Ascending aorta (tissue), 2 donors: ENCODE data around the gene MNAT1. TPM values are rescaled to one million over a fixed set of nuclear protein-coding genes. Genes with fewer than 3 reads are reported as not detected.
A peak's percentile ranks its signal among the peaks of the same experiment; 100 is the strongest.

ENCODE experiments used
- DNase-seq, 2 donors: peaks; one replicate each; pipeline ENCODE4 v3.0.0-alpha.2; 2019; ENCODE audit warnings: low spot score in 2 of 2
- H3K27ac ChIP-seq, 2 donors: fragments of 200-600 bp; sonication (generic); one replicate each; pipeline ENCODE4 v1.5.1; 2016 to 2017; ENCODE audit warnings: mild to moderate bottlenecking in 1 of 2
- H3K27me3 ChIP-seq: fragments of 200-600 bp; sonication (generic); one replicate; pipeline ENCODE4 v1.5.1; 2017
- H3K36me3 ChIP-seq, 2 donors: fragments of 200-600 bp; sonication (generic); one replicate each; pipeline ENCODE4 v1.5.1; 2016
- H3K4me1 ChIP-seq, 2 donors: fragments of 200-600 bp; sonication (generic); one replicate each; pipeline ENCODE4 v1.5.1; 2016 to 2017; ENCODE audit warnings: mild to moderate bottlenecking in 1 of 2
- H3K4me3 ChIP-seq, 2 donors: fragments of 200-600 bp; sonication (generic); one replicate each; pipeline ENCODE4 v1.5.1; 2016 to 2017; ENCODE audit warnings: mild to moderate bottlenecking in 1 of 2
- H3K9me3 ChIP-seq, 2 donors: fragments of 200-600 bp; sonication (generic); one replicate each; pipeline ENCODE4 v1.5.1; 2016
- intact Hi-C: fragments of 100-400 bp; cut with DNase I; formaldehyde crosslinking; loops from one replicate; pipeline ENCODE4 v1.15.1; 2023
- total RNA-seq: library from RNA; depleted of rRNA; stranded (reverse); fragments of >200 nt; gene quantifications from one replicate; pipeline ENCODE4 v1.1.0, GENCODE V29; 2016
- TF ChIP-seq, protein P1 (sequence below), 3 experiments: fragments of 200-600 bp in 2 of 3; fragments of 450-650 bp in 1 of 3; sonication (generic) in 2 of 3; IDR thresholded peaks; one replicate each; pipeline ENCODE4 v1.5.1; 2016 to 2019; ENCODE audit warnings: antibody characterized with exemption in 3 of 3, mild to moderate bottlenecking in 1 of 3, moderate library complexity in 1 of 3

Gene MNAT1
- total RNA-seq, 1 donor from 2014 or later: 37.5 TPM

DNA sequence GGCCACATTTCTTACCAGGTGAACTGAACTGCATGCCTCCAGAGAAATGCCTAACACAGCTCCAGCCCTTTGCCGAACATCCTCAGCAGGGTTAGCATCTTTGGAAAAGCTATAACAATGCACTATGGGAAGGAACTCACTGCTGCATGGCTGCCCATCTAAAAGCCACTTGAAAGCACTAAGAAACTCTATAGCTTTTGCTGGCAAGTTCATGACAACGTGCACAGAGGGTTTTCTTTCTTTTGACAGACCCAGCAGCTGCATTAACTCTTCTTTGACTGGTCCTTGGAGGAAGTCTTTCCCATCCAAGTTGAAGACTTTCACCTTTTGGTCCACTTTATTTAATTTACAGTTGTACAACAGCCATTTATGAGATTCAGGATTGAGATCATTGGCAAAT, 241.0 kb downstream of the MNAT1 start:
- TF ChIP-seq, protein P1, sequence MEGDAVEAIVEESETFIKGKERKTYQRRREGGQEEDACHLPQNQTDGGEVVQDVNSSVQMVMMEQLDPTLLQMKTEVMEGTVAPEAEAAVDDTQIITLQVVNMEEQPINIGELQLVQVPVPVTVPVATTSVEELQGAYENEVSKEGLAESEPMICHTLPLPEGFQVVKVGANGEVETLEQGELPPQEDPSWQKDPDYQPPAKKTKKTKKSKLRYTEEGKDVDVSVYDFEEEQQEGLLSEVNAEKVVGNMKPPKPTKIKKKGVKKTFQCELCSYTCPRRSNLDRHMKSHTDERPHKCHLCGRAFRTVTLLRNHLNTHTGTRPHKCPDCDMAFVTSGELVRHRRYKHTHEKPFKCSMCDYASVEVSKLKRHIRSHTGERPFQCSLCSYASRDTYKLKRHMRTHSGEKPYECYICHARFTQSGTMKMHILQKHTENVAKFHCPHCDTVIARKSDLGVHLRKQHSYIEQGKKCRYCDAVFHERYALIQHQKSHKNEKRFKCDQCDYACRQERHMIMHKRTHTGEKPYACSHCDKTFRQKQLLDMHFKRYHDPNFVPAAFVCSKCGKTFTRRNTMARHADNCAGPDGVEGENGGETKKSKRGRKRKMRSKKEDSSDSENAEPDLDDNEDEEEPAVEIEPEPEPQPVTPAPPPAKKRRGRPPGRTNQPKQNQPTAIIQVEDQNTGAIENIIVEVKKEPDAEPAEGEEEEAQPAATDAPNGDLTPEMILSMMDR (IDR thresholded peaks at IDR 0.05): no peak
- Histone ChIP-seq H3K4me3 (no peak overlapping the region), H3K9me3 (no peaks in the 10 kb centered on the region), H3K27me3 (no peaks in the 10 kb centered on the region), H3K27ac (no peak overlapping the region), H3K36me3 (peaks cover 5 to 11% of the 10 kb centered on the region in 2 donors), H3K4me1 (peaks cover 0 to 4% of the 10 kb centered on the region in 2 donors)
- intact Hi-C loops: no loop called here
- DNase-seq: no peak

DNA sequence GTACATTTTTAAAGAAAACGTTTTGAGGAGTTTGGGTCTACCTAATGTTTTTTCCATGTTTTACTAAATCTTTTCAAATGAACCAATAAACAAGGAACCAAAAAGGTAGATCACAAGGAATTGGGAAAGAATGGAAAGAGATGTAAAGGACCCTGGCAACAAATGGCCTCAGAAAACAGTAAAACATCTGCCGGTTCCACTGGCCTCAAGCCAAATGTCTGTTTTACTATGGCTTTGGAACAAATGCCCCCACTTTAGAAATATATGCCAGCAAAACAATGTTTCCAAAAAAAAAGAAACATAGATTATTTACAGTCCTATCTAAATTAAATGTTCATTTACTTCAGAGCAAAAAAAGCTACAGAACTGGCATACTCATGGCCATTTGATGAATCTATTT, 243.3 kb downstream of the MNAT1 start:
- no peak for DNase-seq
- no peak overlapping the region for H3K27ac ChIP-seq
- H3K4me3 ChIP-seq: no peak overlapping the region
- no peaks in the 10 kb centered on the region for H3K27me3 ChIP-seq
- no peaks in the 10 kb centered on the region for H3K9me3 ChIP-seq
- TF ChIP-seq, protein P1 (IDR thresholded peaks at IDR 0.05): no peak
- peaks cover 5 to 11% of the 10 kb centered on the region in 2 donors for H3K36me3 ChIP-seq
- intact Hi-C loops: no loop called here
- peaks cover 0 to 11% of the 10 kb centered on the region in 2 donors for H3K4me1 ChIP-seq

DNA sequence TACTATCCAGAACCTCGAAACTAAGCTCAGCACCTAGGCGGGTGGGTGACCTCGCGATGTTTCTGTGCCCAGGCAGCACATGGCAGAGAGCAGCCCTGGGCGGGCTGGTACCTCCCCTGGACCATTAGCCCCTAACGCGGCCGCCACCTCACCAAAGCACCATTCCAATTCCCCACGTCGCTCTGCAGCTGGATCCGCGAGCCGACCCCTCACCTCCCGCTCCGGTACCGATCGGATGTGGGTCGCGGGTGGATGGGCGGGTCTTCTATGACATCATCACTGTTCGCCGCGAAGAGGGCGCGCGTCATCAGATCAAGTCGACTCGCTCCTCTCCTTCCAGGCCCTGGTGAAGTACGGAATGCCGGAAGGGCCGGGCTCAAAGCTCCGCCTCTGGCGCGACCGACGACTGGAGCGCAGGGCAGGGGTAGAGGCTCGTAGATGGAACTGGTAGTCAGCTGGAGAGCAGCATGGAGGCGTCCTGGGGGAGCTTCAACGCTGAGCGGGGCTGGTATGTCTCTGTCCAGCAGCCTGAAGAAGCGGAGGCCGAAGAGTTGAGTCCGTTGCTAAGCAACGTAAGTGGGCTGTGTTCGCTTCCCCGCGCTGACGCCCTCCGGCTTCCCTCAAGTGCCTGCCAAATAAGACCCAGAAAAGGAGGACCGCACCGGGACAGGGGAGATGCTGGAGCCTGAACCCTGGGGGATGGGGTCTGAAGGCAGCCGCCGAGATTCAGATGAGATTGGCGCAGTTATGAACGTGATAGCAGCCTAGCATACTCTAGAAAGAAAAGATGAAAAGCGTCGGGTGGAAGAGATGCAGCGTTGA, 246.5 kb downstream of the MNAT1 start, which contains the start of the genes SLC38A6 and TRMT5:
Gene SLC38A6, plus strand, starts transcription at position 435 of the 822 bp plus-strand sequence. Its CDS starts 33 bp downstream, at position 468.
Gene TRMT5, minus strand, starts transcription at position 269 of the 822 bp plus-strand sequence. Its CDS starts 106 bp downstream, at position 163.
- intact Hi-C loops: loop anchor here (1.0 to 5.0 kb wide), 5 partner anchors 206 to 334 kb away; partner anchors contain the start of genes SIX1 and TMEM30B
- TF ChIP-seq, protein P1 (IDR thresholded peaks at IDR 0.05): no peak

DNA sequence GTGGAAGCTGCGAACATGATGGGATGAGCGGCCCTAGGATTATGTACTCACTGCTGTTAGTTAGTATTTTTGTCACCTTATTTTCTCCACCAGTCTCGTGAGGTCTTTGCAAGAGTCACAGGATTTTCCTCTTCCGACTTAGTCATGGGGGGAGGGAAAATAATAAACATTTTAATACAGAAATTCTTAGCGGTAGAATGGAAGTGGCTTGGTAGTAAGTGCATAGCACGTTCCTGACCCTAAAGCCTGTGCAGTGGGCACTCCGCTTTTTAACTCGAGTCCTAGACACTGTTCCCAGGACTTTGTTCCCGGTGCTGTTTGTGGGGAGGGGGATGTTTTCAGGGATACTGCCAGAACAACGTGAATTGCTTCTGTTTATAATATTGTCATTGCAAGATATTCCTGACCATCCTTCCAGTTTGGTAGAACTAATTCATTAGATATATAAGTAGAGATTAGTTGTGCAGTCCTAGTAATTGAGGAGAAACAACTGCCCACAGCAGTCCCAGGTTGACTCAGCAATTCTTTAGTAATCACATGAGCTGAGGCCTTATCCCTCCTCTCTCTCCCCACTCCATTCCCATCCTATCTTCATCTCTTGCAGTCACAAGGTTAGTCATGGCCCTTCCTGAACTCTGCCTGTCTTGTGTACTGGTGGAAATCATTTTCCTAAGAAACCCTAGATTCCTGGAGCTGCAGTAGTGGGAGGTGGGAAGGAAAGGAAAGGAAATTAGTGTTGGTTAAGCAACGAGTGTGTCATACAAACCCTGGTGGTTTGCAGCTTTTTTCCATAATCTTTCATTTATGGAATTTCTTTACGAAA, 247.3 kb downstream of the MNAT1 start:
- TF ChIP-seq, protein P1 (IDR thresholded peaks at IDR 0.05): no peak
- Histone ChIP-seq H3K27ac (peak overlapping the region; percentile 85 to 87), H3K4me1 (peaks cover 0 to 11% of the 10 kb centered on the region in 2 donors), H3K27me3 (no peaks in the 10 kb centered on the region), H3K9me3 (no peaks in the 10 kb centered on the region), H3K36me3 (peaks cover 0 to 16% of the 10 kb centered on the region in 2 donors), H3K4me3 (peak overlapping the region; percentile 67 to 84)
- intact Hi-C loops: loop anchor here (1.0 to 5.0 kb wide), 4 partner anchors 205 to 335 kb away; partner anchors contain the start of genes SIX1 and TMEM30B
- DNase-seq: no peak

More for the DNA sequence above, 246.5 kb downstream of the MNAT1 start, which contains the start of the genes SLC38A6 and TRMT5:
- H3K4me3 ChIP-seq: peak within 1 kb of the TSS; percentile 67 to 84
- peaks cover 0 to 11% of the 10 kb centered on the region in 2 donors for H3K4me1 ChIP-seq
- H3K27me3 ChIP-seq: no peaks in the 10 kb centered on the region
- peak within 1 kb of the TSS; percentile 85 to 87 for H3K27ac ChIP-seq
- DNase-seq: peak; percentile 75 to 98
- no peaks in the 10 kb centered on the region for H3K9me3 ChIP-seq
- H3K36me3 ChIP-seq: peaks cover 0 to 12% of the 10 kb centered on the region in 2 donors

DNA sequence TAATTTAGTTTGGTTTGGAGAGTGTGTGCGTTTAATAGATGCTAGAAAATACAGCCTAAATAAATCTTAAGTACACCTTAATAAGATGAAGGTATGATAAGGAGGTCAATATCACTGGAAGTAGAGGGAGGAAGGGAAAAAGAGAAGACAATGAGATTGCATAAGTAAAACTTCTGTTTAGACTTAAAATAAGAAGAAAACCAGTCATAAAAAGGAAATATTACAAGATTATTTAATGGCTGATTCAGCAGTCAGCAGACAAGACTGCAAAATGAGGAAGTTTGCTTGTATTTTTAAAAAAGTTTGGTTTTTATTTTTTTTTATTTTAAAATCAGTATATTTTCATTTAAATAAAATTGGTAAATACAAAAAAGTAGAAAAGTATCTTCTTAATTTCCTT, 249.6 kb downstream of the MNAT1 start:
- TF ChIP-seq, protein P1 (IDR thresholded peaks at IDR 0.05): no peak
- peaks cover 0 to 34% of the 10 kb centered on the region in 2 donors for H3K36me3 ChIP-seq
- no peak overlapping the region for H3K4me3 ChIP-seq
- no peak overlapping the region for H3K27ac ChIP-seq
- intact Hi-C loops: loop anchor here (5.0 kb wide), 3 partner anchors 203 to 337 kb away; partner anchors contain the start of genes SIX1 and TMEM30B
- H3K4me1 ChIP-seq: peaks cover 0 to 8% of the 10 kb centered on the region in 2 donors
- no peaks in the 10 kb centered on the region for H3K27me3 ChIP-seq
- no peaks in the 10 kb centered on the region for H3K9me3 ChIP-seq
- DNase-seq: no peak
